ENCODE data around the gene CFAP97D2. TPM values are rescaled to one million over a fixed set of nuclear protein-coding genes. Genes with fewer than 3 reads are reported as not detected.

CFAP97D2 gene
- total RNA-seq, 2 donors from 2014 or later: not detected

- Histone ChIP-seq H3K4me1 (peaks cover 0 to 17% of the 10 kb centered on the region in 2 donors), H3K27me3 (no peaks in the 10 kb centered on the region), H3K27ac (no peak overlapping the region), H3K4me3 (no peak overlapping the region), H3K36me3 (peaks cover 64% of the 10 kb centered on the region), H3K9me3 (no peaks in the 10 kb centered on the region)
- no peak for DNase-seq (ENCODE audit: low spot score)
- TF ChIP-seq, protein P1, sequence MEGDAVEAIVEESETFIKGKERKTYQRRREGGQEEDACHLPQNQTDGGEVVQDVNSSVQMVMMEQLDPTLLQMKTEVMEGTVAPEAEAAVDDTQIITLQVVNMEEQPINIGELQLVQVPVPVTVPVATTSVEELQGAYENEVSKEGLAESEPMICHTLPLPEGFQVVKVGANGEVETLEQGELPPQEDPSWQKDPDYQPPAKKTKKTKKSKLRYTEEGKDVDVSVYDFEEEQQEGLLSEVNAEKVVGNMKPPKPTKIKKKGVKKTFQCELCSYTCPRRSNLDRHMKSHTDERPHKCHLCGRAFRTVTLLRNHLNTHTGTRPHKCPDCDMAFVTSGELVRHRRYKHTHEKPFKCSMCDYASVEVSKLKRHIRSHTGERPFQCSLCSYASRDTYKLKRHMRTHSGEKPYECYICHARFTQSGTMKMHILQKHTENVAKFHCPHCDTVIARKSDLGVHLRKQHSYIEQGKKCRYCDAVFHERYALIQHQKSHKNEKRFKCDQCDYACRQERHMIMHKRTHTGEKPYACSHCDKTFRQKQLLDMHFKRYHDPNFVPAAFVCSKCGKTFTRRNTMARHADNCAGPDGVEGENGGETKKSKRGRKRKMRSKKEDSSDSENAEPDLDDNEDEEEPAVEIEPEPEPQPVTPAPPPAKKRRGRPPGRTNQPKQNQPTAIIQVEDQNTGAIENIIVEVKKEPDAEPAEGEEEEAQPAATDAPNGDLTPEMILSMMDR (IDR thresholded peaks at IDR 0.05): no peak
Measured at GRCh38 chr13:114256547-114256946, 77.5 kb downstream of the CFAP97D2 start.

DNA sequence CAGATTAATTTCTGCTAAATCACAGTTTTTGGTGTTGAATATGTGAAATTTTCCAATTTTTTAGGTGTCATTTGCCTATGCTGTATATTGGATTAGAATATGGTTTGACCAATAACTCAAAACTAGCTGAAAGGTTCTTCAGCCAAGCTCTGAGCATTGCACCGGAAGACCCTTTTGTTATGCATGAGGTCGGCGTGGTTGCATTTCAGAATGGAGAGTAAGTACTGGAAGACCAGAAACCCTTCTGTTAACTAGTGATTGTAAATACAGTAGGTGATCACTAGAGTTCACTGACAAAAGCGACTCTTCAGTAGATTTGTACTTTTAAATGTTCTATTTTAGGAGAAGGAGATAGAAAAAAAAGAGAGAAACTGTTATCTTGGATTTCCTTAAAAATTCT is 78.0 kb downstream of the CFAP97D2 start:
- no peak overlapping the region for H3K4me3 ChIP-seq
- no peaks in the 10 kb centered on the region for H3K27me3 ChIP-seq
- H3K9me3 ChIP-seq: no peaks in the 10 kb centered on the region
- no peak overlapping the region for H3K27ac ChIP-seq
- TF ChIP-seq, protein P1 (IDR thresholded peaks at IDR 0.05): no peak
- peaks cover 59% of the 10 kb centered on the region for H3K36me3 ChIP-seq
- DNase-seq (ENCODE audit: low spot score): no peak
- H3K4me1 ChIP-seq: peaks cover 0 to 17% of the 10 kb centered on the region in 2 donors

- no peaks in the 10 kb centered on the region for H3K9me3 ChIP-seq
- TF ChIP-seq, protein P1 (IDR thresholded peaks at IDR 0.05): no peak
Measured at GRCh38 chr13:114258589-114258988, 79.5 kb downstream of the CFAP97D2 start.

DNA sequence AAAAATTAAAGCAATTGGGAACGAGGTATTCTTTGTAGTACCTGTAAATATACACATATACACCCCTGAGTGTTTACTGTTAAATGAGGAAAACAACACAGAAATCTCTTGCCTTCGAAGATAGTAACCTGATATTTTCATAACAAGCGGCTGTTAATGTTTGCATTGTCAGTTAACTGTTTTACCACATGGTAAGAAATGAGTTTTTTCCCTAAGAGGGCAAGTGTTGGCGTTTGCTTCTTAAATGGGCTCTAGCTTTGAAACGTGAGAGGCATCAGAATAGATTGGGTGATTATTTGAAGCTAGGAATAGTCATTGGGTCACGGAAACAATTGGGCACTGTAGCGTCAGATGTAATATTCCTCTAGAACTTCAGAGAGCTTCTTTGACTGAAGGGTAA is 80.3 kb downstream of the CFAP97D2 start:
- no peaks in the 10 kb centered on the region for H3K9me3 ChIP-seq
- no peak overlapping the region for H3K27ac ChIP-seq

More at GRCh38 chr13:114258589-114258988, 79.5 kb downstream of the CFAP97D2 start:
- H3K4me1 ChIP-seq: peaks cover 0 to 17% of the 10 kb centered on the region in 2 donors
- no peaks in the 10 kb centered on the region for H3K27me3 ChIP-seq
- no peak overlapping the region for H3K27ac ChIP-seq
- no peak for DNase-seq (ENCODE audit: low spot score)
- H3K36me3 ChIP-seq: peaks cover 67% of the 10 kb centered on the region
- no peak overlapping the region for H3K4me3 ChIP-seq

DNA sequence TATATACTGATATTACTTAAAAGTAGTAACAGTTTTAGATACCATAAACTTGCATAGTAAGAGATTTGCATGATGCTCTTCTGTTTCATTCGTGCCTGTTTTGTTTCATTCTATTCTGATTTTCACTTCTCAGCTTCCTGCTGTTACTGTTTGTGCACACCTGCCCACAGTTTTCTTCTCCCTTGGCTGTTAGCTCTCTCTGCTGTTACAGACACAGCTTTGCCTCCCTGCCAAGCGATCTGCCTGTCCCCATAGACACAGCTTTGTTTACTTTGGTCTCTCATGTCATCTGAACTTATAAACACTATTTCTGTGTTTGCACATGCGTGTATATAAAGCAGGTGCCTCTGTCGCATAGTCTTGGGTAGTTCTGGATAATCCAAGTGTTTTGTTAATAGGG is 80.9 kb downstream of the CFAP97D2 start:
- TF ChIP-seq, protein P1 (IDR thresholded peaks at IDR 0.05): no peak
- no peak overlapping the region for H3K4me3 ChIP-seq
- peaks cover 0 to 17% of the 10 kb centered on the region in 2 donors for H3K4me1 ChIP-seq
- no peak for DNase-seq (ENCODE audit: low spot score)
- H3K27me3 ChIP-seq: no peaks in the 10 kb centered on the region
- H3K36me3 ChIP-seq: peaks cover 71% of the 10 kb centered on the region
- H3K27ac ChIP-seq: peak overlapping the region in 1 of 2 donors; percentile 27
- no peaks in the 10 kb centered on the region for H3K9me3 ChIP-seq

More for the DNA sequence above, 80.3 kb downstream of the CFAP97D2 start:
- no peak for DNase-seq (ENCODE audit: low spot score)
- H3K4me1 ChIP-seq: peaks cover 0 to 17% of the 10 kb centered on the region in 2 donors
- TF ChIP-seq, protein P1 (IDR thresholded peaks at IDR 0.05): no peak
- peaks cover 71% of the 10 kb centered on the region for H3K36me3 ChIP-seq
- H3K4me3 ChIP-seq: no peak overlapping the region
- no peaks in the 10 kb centered on the region for H3K27me3 ChIP-seq

GRCh38 chr13:114260814-114261213 is 81.8 kb downstream of the CFAP97D2 start:
- peaks cover 0 to 17% of the 10 kb centered on the region in 2 donors for H3K4me1 ChIP-seq
- peak overlapping the region; percentile 27 to 45 for H3K27ac ChIP-seq
- no peak for DNase-seq (ENCODE audit: low spot score)
- peaks cover 71% of the 10 kb centered on the region for H3K36me3 ChIP-seq
- no peak overlapping the region for H3K4me3 ChIP-seq
- TF ChIP-seq, protein P1 (IDR thresholded peaks at IDR 0.05): no peak
- no peaks in the 10 kb centered on the region for H3K9me3 ChIP-seq
- no peaks in the 10 kb centered on the region for H3K27me3 ChIP-seq

Data from right atrium auricular region (tissue), 2 donors.